Activated B cell treated with CpG ODN at 0.5 μM for 24 hours (primary cell): ENCODE measurements around the gene ROPN1L. TPM values are rescaled to one million over a fixed set of nuclear protein-coding genes. Genes with fewer than 3 reads are reported as not detected.

Experiments
- ATAC-seq: fragments of 200-7000 bp; cut with Tn5 transposase; one replicate; pipeline ENCODE4 v1.10.0; 2021; ENCODE audit warnings: low read depth, mild to moderate bottlenecking, moderate library complexity
- CTCF ChIA-PET: fragments of 350-600 bp; sonication (Branson Sonifier 250); formaldehyde crosslinking; loops from one replicate; lab custom pipeline; 2021; ENCODE audit warnings: antibody characterized with exemption; lab: Charles Lee
- POLR2A ChIA-PET: fragments of 350-600 bp; sonication (Branson Sonifier 250); formaldehyde crosslinking; loops from one replicate; lab custom pipeline; 2021; ENCODE audit warnings: antibody characterized with exemption; lab: Charles Lee
- DNase-seq: peaks from one replicate; pipeline ENCODE4 v3.0.0; 2022
- H3K27ac Mint-ChIP-seq: one replicate; pipeline ENCODE4 v1.8.0; 2020; ENCODE audit warnings: mixed read lengths
- H3K27me3 Mint-ChIP-seq: one replicate; pipeline ENCODE4 v1.8.0; 2021; ENCODE audit warnings: mixed read lengths
- H3K36me3 Mint-ChIP-seq: one replicate; pipeline ENCODE4 v1.8.0; 2021; ENCODE audit warnings: low read depth, mixed read lengths
- H3K4me1 Mint-ChIP-seq: one replicate; pipeline ENCODE4 v1.8.0; 2021; ENCODE audit warnings: mixed read lengths
- H3K4me3 Mint-ChIP-seq: one replicate; pipeline ENCODE4 v1.8.0; 2020; ENCODE audit warnings: mild to moderate bottlenecking, mixed read lengths
- H3K9me3 Mint-ChIP-seq: one replicate; pipeline ENCODE4 v1.8.0; 2020; ENCODE audit warnings: mixed read lengths
- intact Hi-C: fragments of 100-400 bp; cut with micrococcal nuclease; formaldehyde crosslinking; loops from one replicate; pipeline ENCODE4 v1.15.1; 2024
- total RNA-seq: library from RNA; stranded (reverse); gene quantifications from 2 replicates; pipeline ENCODE4 v1.2.3, GENCODE V29; 2022
- TF ChIP-seq, protein P1 (sequence below): fragments of 200-600 bp; IDR thresholded peaks from one replicate; pipeline ENCODE4 v1.8.0; 2022; ENCODE audit warnings: antibody characterized with exemption, mild to moderate bottlenecking

ROPN1L gene
- total RNA-seq, 1 donor from 2014 or later = 0.49 TPM

DNA sequence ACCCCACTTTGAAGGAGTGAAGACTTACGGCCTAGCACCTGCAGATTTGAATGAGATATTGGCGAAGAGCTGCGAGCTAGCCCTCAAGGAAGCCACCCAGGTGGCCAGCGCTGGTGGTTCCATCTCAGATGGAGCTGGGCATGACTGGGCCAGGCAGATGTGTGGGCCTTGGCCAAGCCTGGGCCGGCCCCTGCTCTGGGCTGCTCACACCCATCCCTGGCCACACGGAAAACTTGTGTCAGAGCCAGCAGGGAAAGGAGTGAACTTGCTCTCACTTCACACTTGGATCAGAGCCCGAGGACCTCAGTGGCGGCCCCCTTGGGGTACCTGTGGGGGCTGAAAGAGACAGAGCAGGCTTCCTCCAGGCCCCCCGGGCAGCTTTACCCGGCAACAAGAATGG lies 44.2 kb downstream of the ROPN1L start:
- Mint-ChIP-seq H3K27ac (no peak overlapping the region), H3K4me1 (peaks cover 44% of the 10 kb centered on the region), H3K36me3 (no peaks in the 10 kb centered on the region), H3K9me3 (no peaks in the 10 kb centered on the region), H3K27me3 (peaks cover 1% of the 10 kb centered on the region), H3K4me3 (no peak overlapping the region)
- ChIA-PET CTCF (no interaction called here), POLR2A (no interaction called here)
- DNase-seq (no peak), ATAC-seq (no peak)
- TF ChIP-seq, protein P1, sequence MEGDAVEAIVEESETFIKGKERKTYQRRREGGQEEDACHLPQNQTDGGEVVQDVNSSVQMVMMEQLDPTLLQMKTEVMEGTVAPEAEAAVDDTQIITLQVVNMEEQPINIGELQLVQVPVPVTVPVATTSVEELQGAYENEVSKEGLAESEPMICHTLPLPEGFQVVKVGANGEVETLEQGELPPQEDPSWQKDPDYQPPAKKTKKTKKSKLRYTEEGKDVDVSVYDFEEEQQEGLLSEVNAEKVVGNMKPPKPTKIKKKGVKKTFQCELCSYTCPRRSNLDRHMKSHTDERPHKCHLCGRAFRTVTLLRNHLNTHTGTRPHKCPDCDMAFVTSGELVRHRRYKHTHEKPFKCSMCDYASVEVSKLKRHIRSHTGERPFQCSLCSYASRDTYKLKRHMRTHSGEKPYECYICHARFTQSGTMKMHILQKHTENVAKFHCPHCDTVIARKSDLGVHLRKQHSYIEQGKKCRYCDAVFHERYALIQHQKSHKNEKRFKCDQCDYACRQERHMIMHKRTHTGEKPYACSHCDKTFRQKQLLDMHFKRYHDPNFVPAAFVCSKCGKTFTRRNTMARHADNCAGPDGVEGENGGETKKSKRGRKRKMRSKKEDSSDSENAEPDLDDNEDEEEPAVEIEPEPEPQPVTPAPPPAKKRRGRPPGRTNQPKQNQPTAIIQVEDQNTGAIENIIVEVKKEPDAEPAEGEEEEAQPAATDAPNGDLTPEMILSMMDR = no peak
- intact Hi-C loops = no loop called here

DNA sequence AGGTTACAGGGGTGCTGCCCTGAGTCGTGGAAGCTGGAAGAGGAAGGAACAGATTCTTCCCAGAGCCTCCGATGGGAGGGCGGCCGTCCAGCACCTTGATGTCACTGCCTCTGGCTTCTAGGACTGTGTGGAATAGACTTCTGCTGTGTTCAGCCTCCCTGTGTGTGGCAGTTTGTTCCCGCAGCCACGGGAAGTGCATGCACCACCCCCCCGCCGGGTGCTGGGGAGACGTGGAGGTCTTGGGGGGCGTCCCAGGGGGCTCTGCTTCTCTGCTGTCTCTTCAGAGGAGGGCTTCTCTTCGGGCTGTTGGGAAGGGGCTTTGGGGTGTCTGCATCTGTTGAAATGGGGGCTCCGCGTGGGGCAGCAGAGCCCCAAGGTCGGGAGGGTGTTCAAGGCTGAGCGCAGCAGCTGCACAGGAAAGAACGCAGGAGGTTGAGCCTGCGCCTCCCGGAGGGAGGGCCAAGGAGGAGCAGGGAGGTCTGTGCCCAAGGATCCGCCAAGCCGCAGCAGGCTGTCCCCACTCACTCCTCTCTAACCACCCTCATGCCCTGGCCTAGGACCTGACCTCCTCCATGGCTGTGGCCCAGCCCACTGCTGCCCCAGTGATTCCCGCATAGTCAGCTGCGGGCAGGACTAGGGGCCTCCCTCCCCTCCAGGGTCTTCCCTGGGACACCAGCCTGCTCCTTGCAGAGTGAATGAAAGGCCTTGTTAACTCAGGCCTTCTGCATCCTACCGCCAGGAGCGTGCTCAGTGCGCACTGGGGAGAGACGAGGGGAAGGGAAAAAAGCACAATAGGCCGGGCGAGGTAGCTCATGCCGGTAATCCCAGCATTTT lies 45.0 kb downstream of the ROPN1L start:
- Mint-ChIP-seq H3K36me3 (no peaks in the 10 kb centered on the region), H3K27me3 (peaks cover 1% of the 10 kb centered on the region), H3K27ac (no peak overlapping the region), H3K4me1 (peaks cover 37% of the 10 kb centered on the region), H3K4me3 (no peak overlapping the region), H3K9me3 (no peaks in the 10 kb centered on the region)
- DNase-seq (no peak), ATAC-seq (no peak)
- ChIA-PET POLR2A (no interaction called here), CTCF (no interaction called here)
- TF ChIP-seq, protein P1 = no peak
- intact Hi-C loops = no loop called here

DNA sequence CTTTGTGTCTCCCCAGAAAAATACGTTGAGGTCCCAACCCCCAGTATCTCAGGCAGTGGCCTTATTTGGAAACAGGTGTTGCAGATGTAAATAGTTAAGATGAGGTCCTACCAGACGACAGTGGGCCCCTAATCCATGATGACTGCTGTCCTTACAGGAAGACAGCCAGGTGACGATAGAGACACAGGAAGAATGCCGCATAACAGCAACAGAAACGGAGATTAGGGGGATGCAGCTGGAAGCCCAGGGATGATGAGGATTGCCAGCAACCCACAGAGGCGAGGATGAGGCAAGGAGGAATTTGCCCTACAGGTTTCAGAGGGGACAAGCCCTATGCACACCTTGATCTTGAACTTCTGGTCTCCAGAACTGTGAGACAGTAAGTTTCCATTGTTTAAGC lies 46.5 kb downstream of the ROPN1L start:
- Mint-ChIP-seq H3K9me3 (no peaks in the 10 kb centered on the region), H3K36me3 (no peaks in the 10 kb centered on the region), H3K4me3 (no peak overlapping the region)

DNA sequence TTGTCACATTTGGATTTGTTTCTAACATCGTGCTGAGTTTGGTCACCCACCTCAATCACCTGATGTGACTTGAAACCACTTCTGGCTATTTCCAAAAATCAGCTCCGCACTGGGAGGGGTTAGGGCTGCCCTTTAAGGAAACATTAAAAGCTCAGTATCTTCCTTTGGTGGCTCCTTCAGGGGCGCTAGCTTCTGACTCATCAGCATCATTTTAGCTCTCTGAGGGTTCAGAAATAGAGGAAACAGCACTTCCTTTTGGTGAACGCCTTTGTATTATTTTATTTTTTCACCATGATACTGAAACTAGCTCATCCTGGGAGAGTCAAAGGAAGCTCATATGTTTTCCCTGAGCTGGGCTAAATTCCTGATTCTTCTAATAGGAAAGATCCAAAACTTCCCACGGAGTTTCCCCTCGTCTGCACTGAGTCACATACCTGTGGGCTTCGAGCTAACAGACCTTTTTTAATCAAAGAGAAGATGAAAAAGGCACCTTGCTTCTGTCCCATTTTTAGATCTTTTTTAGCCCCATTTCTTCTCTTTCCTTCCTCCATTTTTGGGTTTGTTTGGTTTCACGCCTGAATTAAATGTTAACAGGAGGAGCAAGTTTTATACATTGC lies 48.2 kb downstream of the ROPN1L start:
- Mint-ChIP-seq H3K27ac (peak overlapping the region; percentile 56), H3K4me1 (peaks cover 47% of the 10 kb centered on the region), H3K9me3 (peaks cover under 1% of the 10 kb centered on the region), H3K36me3 (no peaks in the 10 kb centered on the region), H3K4me3 (peak overlapping the region; percentile 58), H3K27me3 (no peaks in the 10 kb centered on the region)
- no peak for DNase-seq
- CTCF ChIA-PET = interaction anchor here (0.6 to 2.3 kb wide), 6 partner anchors 9 to 137 kb away, joined by 3 to 19 read pairs (median 4); no protein-coding TSS in a partner anchor
- POLR2A ChIA-PET = interaction anchor here (0.5 to 2.5 kb wide), 17 partner anchors 9 to 145 kb away, joined by 3 to 19 read pairs (median 4); partner anchors contain the start of genes ANKRD33B and MARCHF6
- peak; percentile 98 for ATAC-seq
- TF ChIP-seq, protein P1 = no peak
- intact Hi-C loops = loop anchor here (1.0 kb wide), 3 partner anchors 15 to 89 kb away; no protein-coding TSS in a partner anchor

More for the DNA sequence above, 46.5 kb downstream of the ROPN1L start:
- Mint-ChIP-seq H3K27ac (no peak overlapping the region), H3K4me1 (peaks cover 38% of the 10 kb centered on the region), H3K27me3 (peaks cover 1% of the 10 kb centered on the region)
- DNase-seq (no peak), ATAC-seq (no peak)
- intact Hi-C loops = no loop called here
- POLR2A ChIA-PET = interaction anchor here (2.5 kb wide), 1 partner anchor 76 kb away, joined by 19 read pairs; the partner anchor contains the start of gene ANKRD33B
- CTCF ChIA-PET = no interaction called here
- TF ChIP-seq, protein P1 = no peak
